ENCODE measurements around the gene CDH4.

CDH4 gene

GRCh38 chr20:61296629-61297019 lies 44.6 kb downstream of the CDH4 start:
- CTCF ChIA-PET: no interaction called here
- TF ChIP-seq ZNF621 (tag by site-specific recombination; IDR thresholded peaks at IDR 0.05) (no peak), ZNF175 (tag by site-specific recombination; IDR thresholded peaks at IDR 0.05) (no peak), BCL11B (tag by site-specific recombination; IDR thresholded peaks at IDR 0.05; ENCODE audit: low read depth) (no peak), ZBTB7A (tag by site-specific recombination; IDR thresholded peaks at IDR 0.05; ENCODE audit: low read depth) (no peak), BCL6B (tag by site-specific recombination; IDR thresholded peaks at IDR 0.05) (no peak), ZNF211 (tag by site-specific recombination; IDR thresholded peaks at IDR 0.05; ENCODE audit: low read depth) (no peak), ZNF785 (tag by site-specific recombination; IDR thresholded peaks at IDR 0.05) (no peak), KLF8 (tag by site-specific recombination; IDR thresholded peaks at IDR 0.05) (no peak), GLIS1 (tag by site-specific recombination; IDR thresholded peaks at IDR 0.05) (no peak), ZNF132 (tag by site-specific recombination; IDR thresholded peaks at IDR 0.05; ENCODE audit: borderline replicate concordance) (no peak), ZNF24 (tag by site-specific recombination; IDR thresholded peaks at IDR 0.05) (no peak), ZBTB20 (tag by site-specific recombination; IDR thresholded peaks at IDR 0.05) (no peak), ZNF398 (tag by site-specific recombination; IDR thresholded peaks at IDR 0.05) (no peak), ZNF146 (tag by site-specific recombination; IDR thresholded peaks at IDR 0.05) (no peak), ZNF18 (tag by site-specific recombination; IDR thresholded peaks at IDR 0.05) (no peak), ZNF423 (tag by site-specific recombination; IDR thresholded peaks at IDR 0.05) (no peak)
- TF ChIP-seq, protein P1, sequence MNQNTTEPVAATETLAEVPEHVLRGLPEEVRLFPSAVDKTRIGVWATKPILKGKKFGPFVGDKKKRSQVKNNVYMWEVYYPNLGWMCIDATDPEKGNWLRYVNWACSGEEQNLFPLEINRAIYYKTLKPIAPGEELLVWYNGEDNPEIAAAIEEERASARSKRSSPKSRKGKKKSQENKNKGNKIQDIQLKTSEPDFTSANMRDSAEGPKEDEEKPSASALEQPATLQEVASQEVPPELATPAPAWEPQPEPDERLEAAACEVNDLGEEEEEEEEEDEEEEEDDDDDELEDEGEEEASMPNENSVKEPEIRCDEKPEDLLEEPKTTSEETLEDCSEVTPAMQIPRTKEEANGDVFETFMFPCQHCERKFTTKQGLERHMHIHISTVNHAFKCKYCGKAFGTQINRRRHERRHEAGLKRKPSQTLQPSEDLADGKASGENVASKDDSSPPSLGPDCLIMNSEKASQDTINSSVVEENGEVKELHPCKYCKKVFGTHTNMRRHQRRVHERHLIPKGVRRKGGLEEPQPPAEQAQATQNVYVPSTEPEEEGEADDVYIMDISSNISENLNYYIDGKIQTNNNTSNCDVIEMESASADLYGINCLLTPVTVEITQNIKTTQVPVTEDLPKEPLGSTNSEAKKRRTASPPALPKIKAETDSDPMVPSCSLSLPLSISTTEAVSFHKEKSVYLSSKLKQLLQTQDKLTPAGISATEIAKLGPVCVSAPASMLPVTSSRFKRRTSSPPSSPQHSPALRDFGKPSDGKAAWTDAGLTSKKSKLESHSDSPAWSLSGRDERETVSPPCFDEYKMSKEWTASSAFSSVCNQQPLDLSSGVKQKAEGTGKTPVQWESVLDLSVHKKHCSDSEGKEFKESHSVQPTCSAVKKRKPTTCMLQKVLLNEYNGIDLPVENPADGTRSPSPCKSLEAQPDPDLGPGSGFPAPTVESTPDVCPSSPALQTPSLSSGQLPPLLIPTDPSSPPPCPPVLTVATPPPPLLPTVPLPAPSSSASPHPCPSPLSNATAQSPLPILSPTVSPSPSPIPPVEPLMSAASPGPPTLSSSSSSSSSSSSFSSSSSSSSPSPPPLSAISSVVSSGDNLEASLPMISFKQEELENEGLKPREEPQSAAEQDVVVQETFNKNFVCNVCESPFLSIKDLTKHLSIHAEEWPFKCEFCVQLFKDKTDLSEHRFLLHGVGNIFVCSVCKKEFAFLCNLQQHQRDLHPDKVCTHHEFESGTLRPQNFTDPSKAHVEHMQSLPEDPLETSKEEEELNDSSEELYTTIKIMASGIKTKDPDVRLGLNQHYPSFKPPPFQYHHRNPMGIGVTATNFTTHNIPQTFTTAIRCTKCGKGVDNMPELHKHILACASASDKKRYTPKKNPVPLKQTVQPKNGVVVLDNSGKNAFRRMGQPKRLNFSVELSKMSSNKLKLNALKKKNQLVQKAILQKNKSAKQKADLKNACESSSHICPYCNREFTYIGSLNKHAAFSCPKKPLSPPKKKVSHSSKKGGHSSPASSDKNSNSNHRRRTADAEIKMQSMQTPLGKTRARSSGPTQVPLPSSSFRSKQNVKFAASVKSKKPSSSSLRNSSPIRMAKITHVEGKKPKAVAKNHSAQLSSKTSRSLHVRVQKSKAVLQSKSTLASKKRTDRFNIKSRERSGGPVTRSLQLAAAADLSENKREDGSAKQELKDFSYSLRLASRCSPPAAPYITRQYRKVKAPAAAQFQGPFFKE (tag by site-specific recombination; IDR thresholded peaks at IDR 0.05; ENCODE audit: borderline replicate concordance): no peak
- H3K27ac ChIP-seq (ENCODE audit: extremely low read depth, low read depth, low read length): no peak overlapping the region
- no peak overlapping the region for H3K4me3 ChIP-seq (ENCODE audit: low read depth, low read length)
- POLR2A ChIA-PET: no interaction called here
- no peaks in the 10 kb centered on the region for H3K4me1 ChIP-seq (ENCODE audit: control insufficient read depth, insufficient read depth, low read length)
- H3K36me3 ChIP-seq (ENCODE audit: control insufficient read depth in 2 of 2, insufficient read depth in 1 of 2, low read length in 2 of 2): no peaks in the 10 kb centered on the region
- H3K9me3 ChIP-seq (ENCODE audit: control insufficient read depth, insufficient read depth, low read depth, low read length): no peaks in the 10 kb centered on the region
